K562 (cell line): Measurements from ENCODE around the gene RAD23B. TPM values are rescaled to one million over a fixed set of nuclear protein-coding genes. Genes with fewer than 3 reads are reported as not detected.

ENCODE experiments used
- ATAC-seq: fragments of 200-7000 bp; cut with Tn5 transposase; 3 replicates; pipeline ENCODE4 v1.9.1; 2020; ENCODE audit warnings: moderate library complexity
- BruUV-seq: library from RNA; stranded (reverse); fragments of 400-500 nt; replicated peaks from 2 replicates; lab custom pipeline; 2021; lab: Mats Ljungman, UMichigan
- CTCF ChIA-PET: fragments of 300-600 bp; formaldehyde crosslinking; extraction: SDS; loops from one replicate; lab custom pipeline; 2021; ENCODE audit warnings: low intra/inter-chr PET ratio; lab: Yijun Ruan, JAX
- POLR2A ChIA-PET: fragments of 300-600, 350-650 bp; sonication (Branson Sonifier 250); formaldehyde crosslinking; extraction: SDS; loops from one replicate; lab custom pipeline; 2021; ENCODE audit warnings: antibody characterized with exemption, inconsistent platforms; lab: Yijun Ruan, JAX
- DNase-seq, 4 experiments: peaks; one replicate each; pipeline versions ENCODE4 v3.0.0 to v3.0.0-alpha.2; 2011 to 2018; ENCODE audit warnings: low spot score in 3 of 4, mixed read lengths in 3 of 4; ENCODE audit errors: extremely low read depth in 1 of 4
- FAIRE-seq: peaks from 2 replicates; lab custom pipeline; 2011; peaks lifted over from hg19 to GRCh38; lab: Jason Lieb, UNC
- H2AFZ ChIP-seq: 2 replicates; pipeline ENCODE4 v1.6.0; 2011; ENCODE audit warnings: low read depth, low read length, control low read depth, inconsistent platforms
- H3K27ac ChIP-seq: fragments of 200-600 bp; 3 replicates; pipeline ENCODE4 v1.8.0; 2011; ENCODE audit warnings: low read depth, mild to moderate bottlenecking, control low read depth, inconsistent platforms, low read length, moderate library complexity, mixed read lengths; ENCODE audit errors: extremely low read depth
- H3K27me3 ChIP-seq, 2 experiments: fragments of 300-600 bp in 1 of 2; 2 replicates in 1 of 2; 3 replicates in 1 of 2; pipeline versions ENCODE4 v1.6.0 to v1.8.0; 2011; ENCODE audit warnings: inconsistent platforms in 2 of 2, low read length in 2 of 2, mild to moderate bottlenecking in 1 of 2, mixed read lengths in 1 of 2, moderate library complexity in 1 of 2; ENCODE audit not compliant: control insufficient read depth in 2 of 2, insufficient read depth in 2 of 2
- H3K36me3 ChIP-seq: fragments of 300-600 bp; 3 replicates; pipeline ENCODE4 v1.8.0; 2011; ENCODE audit warnings: mild to moderate bottlenecking, low read length, inconsistent platforms; ENCODE audit not compliant: control insufficient read depth, insufficient read depth
- H3K4me1 ChIP-seq, 2 experiments: fragments of 200-600 bp in 1 of 2; replicated peaks in 1 of 2; 2 replicates in 1 of 2; 3 replicates in 1 of 2; pipeline versions ENCODE4 v1.5.1 to v1.8.0; 2011; ENCODE audit warnings: inconsistent platforms in 2 of 2, low read length in 2 of 2, mild to moderate bottlenecking in 1 of 2, mixed read lengths in 1 of 2, moderate library complexity in 1 of 2; ENCODE audit not compliant: control insufficient read depth in 2 of 2, insufficient read depth in 2 of 2
- H3K4me2 ChIP-seq: 2 replicates; pipeline ENCODE4 v1.6.1; 2011; ENCODE audit warnings: low read length, control low read depth, inconsistent platforms, mixed read lengths; ENCODE audit not compliant: insufficient read depth
- H3K4me3 ChIP-seq: fragments of 200-600 bp; sonication (generic), shearing (Covaris generic); 2 replicates; pipeline ENCODE4 v1.5.1; 2016; ENCODE audit warnings: control low read depth, inconsistent platforms
- H3K79me2 ChIP-seq: fragments of 200-600 bp; 3 replicates; pipeline ENCODE4 v1.8.0; 2011; ENCODE audit warnings: low read length, inconsistent platforms; ENCODE audit not compliant: control insufficient read depth, insufficient read depth
- H3K9ac ChIP-seq, 2 experiments: 2 replicates each; pipeline versions ENCODE4 v1.6.0 to v1.6.1; 2011; ENCODE audit warnings: low read depth in 2 of 2, low read length in 2 of 2, control low read depth in 1 of 2, inconsistent platforms in 1 of 2, mild to moderate bottlenecking in 1 of 2, mixed read lengths in 1 of 2; ENCODE audit not compliant: insufficient read depth in 1 of 2
- H3K9me1 ChIP-seq: one replicate; pipeline ENCODE4 v1.6.0; 2011; ENCODE audit warnings: inconsistent platforms, mild to moderate bottlenecking, low read length, moderate library complexity; ENCODE audit not compliant: control insufficient read depth, insufficient read depth
- H3K9me3 ChIP-seq: replicated peaks from 2 replicates; pipeline ENCODE4 v1.5.1; 2011; ENCODE audit warnings: low read depth, low read length, inconsistent platforms; ENCODE audit not compliant: control insufficient read depth, insufficient read depth
- H4K20me1 ChIP-seq: replicated peaks from 2 replicates; pipeline ENCODE4 v1.6.1; 2011; ENCODE audit warnings: low read length, inconsistent platforms, mixed read lengths; ENCODE audit not compliant: control insufficient read depth, insufficient read depth
- HMBOX1 ChIP-seq: sonication (generic); IDR thresholded peaks from 2 replicates; pipeline ENCODE4 v1.6.1; 2016
- HMGN3 ChIP-seq: IDR thresholded peaks from 2 replicates; pipeline ENCODE4 v1.6.1; 2011; ENCODE audit warnings: borderline replicate concordance, low read depth, mild to moderate bottlenecking, mixed read lengths, low read length; ENCODE audit not compliant: insufficient read length; ENCODE audit errors: extremely low read depth
- KDM4B ChIP-seq, 2 experiments: fragments of 450-650 bp in 1 of 2; sonication (generic) in 1 of 2; IDR thresholded peaks; 2 replicates each; pipeline ENCODE4 v1.6.1; 2016 to 2017; ENCODE audit warnings: borderline replicate concordance in 2 of 2, antibody characterized with exemption in 1 of 2, low read depth in 1 of 2, mild to moderate bottlenecking in 1 of 2
- NEUROD1 ChIP-seq: fragments of 150-350 bp; IDR thresholded peaks from 2 replicates; pipeline ENCODE4 v1.6.1; 2014; ENCODE audit warnings: borderline replicate concordance, low read length, low read depth; ENCODE audit not compliant: partially characterized antibody
- SMARCA5 ChIP-seq: fragments of 450-650 bp; IDR thresholded peaks from 2 replicates; pipeline ENCODE4 v1.6.1; 2016
- SMARCE1 ChIP-seq: fragments of 450-650 bp; IDR thresholded peaks from 2 replicates; pipeline ENCODE4 v1.7.1; 2016; ENCODE audit warnings: mild to moderate bottlenecking
- TAL1 ChIP-seq: fragments of 450-650 bp; IDR thresholded peaks from 2 replicates; pipeline ENCODE4 v1.6.1; 2016; ENCODE audit warnings: mild to moderate bottlenecking
- TEAD4 ChIP-seq, 2 experiments: sonication (generic) in 1 of 2; formaldehyde crosslinking in 1 of 2; IDR thresholded peaks; 2 replicates each; pipeline versions ENCODE4 v1.6.1 to v1.8.0; 2012 to 2022; ENCODE audit warnings: borderline replicate concordance in 1 of 2, inconsistent platforms in 1 of 2, low read length in 1 of 2, mild to moderate bottlenecking in 1 of 2, missing genetic modification reagents in 1 of 2
- TRIM28 ChIP-seq: fragments of 450-650 bp; IDR thresholded peaks from 2 replicates; pipeline ENCODE4 v1.6.1; 2017
- ZC3H11A ChIP-seq: IDR thresholded peaks from 2 replicates; pipeline ENCODE4 v1.6.1; 2012; ENCODE audit warnings: low read depth, low read length, improper control_type of control experiment
- ZKSCAN8 ChIP-seq: fragments of 200-800 bp; sonication (Bioruptor generic); IDR thresholded peaks from 2 replicates; pipeline ENCODE4 v1.6.1; 2016; ENCODE audit warnings: missing genetic modification characterization, missing compliant biosample characterization
- ZNF589 ChIP-seq: fragments of 200-800 bp; sonication (Bioruptor generic); IDR thresholded peaks from 2 replicates; pipeline ENCODE4 v1.6.1; 2016; ENCODE audit warnings: low read depth, missing genetic modification characterization, missing compliant biosample characterization
- WGBS: fragments of 100-300 bp; shearing (Covaris generic); methylation state at CpG from one replicate; pipeline ENCODE4 v1.1.6; 2016; ENCODE audit warnings: low coverage, mixed read lengths; ENCODE audit not compliant: insufficient coverage; ENCODE audit errors: missing lambda C conversion rate; 5-methylcytosine and 5-hydroxymethylcytosine counted together
- in situ Hi-C: fragments of 300-500 bp; cut with MboI; formaldehyde crosslinking; loops from 4 replicates; pipeline ENCODE4 v1.15.0; 2018; ENCODE audit warnings: inconsistent platforms, mixed read lengths
- intact Hi-C: fragments of 100-400 bp; cut with micrococcal nuclease; formaldehyde crosslinking; loops from 2 replicates; pipeline ENCODE4 v1.14.2; 2022
- polyA plus RNA-seq, 8 experiments: library from polyadenylated mRNA; depleted of rRNA in 4 of 8; stranded (reverse) in 5 of 8; unstranded in 3 of 8; fragments of >200 nt; fragmentation: Nextera tagmentation in 2 of 8; fragmentation: Illumina TruSeq in 1 of 8; extraction: Ambion mirVana in 2 of 8; extraction: Trizol in 1 of 8; gene quantifications; 2 replicates each; pipeline versions ENCODE4 v1.2.1 to v1.2.3, GENCODE V29; 2011 to 2014; ENCODE audit warnings: inconsistent platforms in 1 of 8, missing spikeins in 1 of 8
- total RNA-seq, 7 experiments: library from RNA; depleted of rRNA in 6 of 7; stranded (reverse); fragments of >200 nt in 6 of 7; fragmentation: Illumina TruSeq in 2 of 7; extraction: Trizol in 2 of 7; gene quantifications; 2 replicates each; pipeline versions ENCODE4 v1.2.1 to v1.2.3, GENCODE V29; 2011 to 2021; ENCODE audit warnings: low replicate concordance in 1 of 7
- TF ChIP-seq, protein P1 (sequence below), 2 experiments: fragments of 450-650 bp; IDR thresholded peaks; 2 replicates each; pipeline ENCODE4 v1.6.1; 2018; ENCODE audit warnings: mild to moderate bottlenecking in 2 of 2, low read depth in 1 of 2; ENCODE audit not compliant: partially characterized antibody in 2 of 2

RAD23B gene
- total and polyA plus RNA-seq, 9 of the 15 experiments (the other 6 are each of a cell fraction or from before 2014, with no cell fraction given) = 14.5 to 184 (median 114) TPM

DNA sequence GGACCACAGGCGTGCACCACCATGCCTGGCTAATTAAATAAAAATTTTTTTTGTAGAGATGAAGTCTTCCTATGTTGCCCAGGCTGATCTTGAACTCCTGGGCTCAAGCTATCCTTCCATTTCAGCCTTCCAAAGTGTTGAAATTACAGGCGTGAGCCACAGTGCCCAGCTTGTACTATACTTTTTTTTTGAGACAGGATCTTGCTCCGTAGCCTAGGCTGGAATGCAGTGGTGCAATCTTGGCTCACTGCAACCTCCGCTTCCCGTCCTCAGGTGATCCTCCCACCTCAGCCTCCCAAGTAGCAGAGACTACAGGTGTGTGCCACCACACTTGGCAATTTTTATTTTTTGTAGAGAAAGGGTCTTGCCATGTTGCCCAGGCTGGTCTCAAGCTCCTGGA is 5.3 kb upstream of the RAD23B start (continued):
- TF ChIP-seq NEUROD1 (no peak), KDM4B (IDR thresholded peaks at IDR 0.05; ENCODE audit: borderline replicate concordance in 2 of 2, low read depth in 1 of 2) (no peak), SMARCE1 (no peak), ZC3H11A (no peak), TRIM28 (no peak)

DNA sequence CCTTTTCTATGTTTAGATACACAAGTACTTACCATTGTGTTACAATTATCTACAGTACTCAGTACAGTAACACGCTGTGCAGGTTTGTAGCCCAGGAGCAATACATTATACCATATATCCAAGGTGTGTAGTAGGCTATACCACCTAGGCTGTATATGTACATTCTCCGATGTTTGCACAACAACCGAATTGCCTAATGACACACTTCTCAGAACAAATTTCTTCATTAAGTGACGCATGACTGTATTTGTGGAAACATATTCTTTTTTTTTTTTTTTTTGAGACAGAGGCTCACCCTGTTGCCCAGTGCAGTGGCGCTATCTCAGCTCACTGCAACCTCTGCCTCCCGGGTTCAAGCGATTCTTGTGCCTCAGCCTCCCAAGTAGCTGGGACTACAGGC is 4.0 kb upstream of the RAD23B start:
- no peak for FAIRE-seq
- CTCF ChIA-PET = no interaction called here
- peaks cover 3% of the 10 kb centered on the region; the same call in 1 of the 2 replicates for H4K20me1 ChIP-seq
- DNase-seq = no peak
- peaks cover 0 to 15% of the 10 kb centered on the region in 2 experiments; a peak in 3 of 5 replicates for H3K4me1 ChIP-seq
- no peak overlapping the region for H3K27ac ChIP-seq
- H3K4me3 ChIP-seq = no peak overlapping the region
- POLR2A ChIA-PET = interaction anchor here (0.7 kb wide), 1 partner anchor 173 kb away, joined by 3 read pairs; no protein-coding TSS in a partner anchor
- no TSS peak for BruUV-seq
- peaks cover 14% of the 10 kb centered on the region for H3K79me2 ChIP-seq
- peaks cover 0 to 11% of the 10 kb centered on the region in 2 experiments; a peak in 4 of 5 replicates for H3K27me3 ChIP-seq
- H3K9me1 ChIP-seq = no peaks in the 10 kb centered on the region
- in situ Hi-C loops = no loop called here
- WGBS = 74% methylated on average over 7 of the region's 7 CpGs
- 0 out of 3 replicates have a peak, but pooled peaks cover under 1% of the 10 kb centered on the region for H3K36me3 ChIP-seq
- no peak overlapping the region for H3K9ac ChIP-seq
- intact Hi-C loops = no loop called here
- ATAC-seq = no peak
- no peaks in the 10 kb centered on the region for H3K9me3 ChIP-seq
- no peak overlapping the region for H3K4me2 ChIP-seq
- TF ChIP-seq ZKSCAN8 (CRISPR knock-in tag) (no peak), HMBOX1 (no peak), TAL1 (no peak), SMARCA5 (no peak), HMGN3 (no peak), ZNF589 (CRISPR knock-in tag) (no peak), TEAD4 (IDR thresholded peaks at IDR 0.05; ENCODE audit: low read length) (no peak), TEAD4 (CRISPR knock-in tag; IDR thresholded peaks at IDR 0.05; ENCODE audit: borderline replicate concordance) (no peak)
- TF ChIP-seq, protein P1, sequence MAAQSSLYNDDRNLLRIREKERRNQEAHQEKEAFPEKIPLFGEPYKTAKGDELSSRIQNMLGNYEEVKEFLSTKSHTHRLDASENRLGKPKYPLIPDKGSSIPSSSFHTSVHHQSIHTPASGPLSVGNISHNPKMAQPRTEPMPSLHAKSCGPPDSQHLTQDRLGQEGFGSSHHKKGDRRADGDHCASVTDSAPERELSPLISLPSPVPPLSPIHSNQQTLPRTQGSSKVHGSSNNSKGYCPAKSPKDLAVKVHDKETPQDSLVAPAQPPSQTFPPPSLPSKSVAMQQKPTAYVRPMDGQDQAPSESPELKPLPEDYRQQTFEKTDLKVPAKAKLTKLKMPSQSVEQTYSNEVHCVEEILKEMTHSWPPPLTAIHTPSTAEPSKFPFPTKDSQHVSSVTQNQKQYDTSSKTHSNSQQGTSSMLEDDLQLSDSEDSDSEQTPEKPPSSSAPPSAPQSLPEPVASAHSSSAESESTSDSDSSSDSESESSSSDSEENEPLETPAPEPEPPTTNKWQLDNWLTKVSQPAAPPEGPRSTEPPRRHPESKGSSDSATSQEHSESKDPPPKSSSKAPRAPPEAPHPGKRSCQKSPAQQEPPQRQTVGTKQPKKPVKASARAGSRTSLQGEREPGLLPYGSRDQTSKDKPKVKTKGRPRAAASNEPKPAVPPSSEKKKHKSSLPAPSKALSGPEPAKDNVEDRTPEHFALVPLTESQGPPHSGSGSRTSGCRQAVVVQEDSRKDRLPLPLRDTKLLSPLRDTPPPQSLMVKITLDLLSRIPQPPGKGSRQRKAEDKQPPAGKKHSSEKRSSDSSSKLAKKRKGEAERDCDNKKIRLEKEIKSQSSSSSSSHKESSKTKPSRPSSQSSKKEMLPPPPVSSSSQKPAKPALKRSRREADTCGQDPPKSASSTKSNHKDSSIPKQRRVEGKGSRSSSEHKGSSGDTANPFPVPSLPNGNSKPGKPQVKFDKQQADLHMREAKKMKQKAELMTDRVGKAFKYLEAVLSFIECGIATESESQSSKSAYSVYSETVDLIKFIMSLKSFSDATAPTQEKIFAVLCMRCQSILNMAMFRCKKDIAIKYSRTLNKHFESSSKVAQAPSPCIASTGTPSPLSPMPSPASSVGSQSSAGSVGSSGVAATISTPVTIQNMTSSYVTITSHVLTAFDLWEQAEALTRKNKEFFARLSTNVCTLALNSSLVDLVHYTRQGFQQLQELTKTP (IDR thresholded peaks at IDR 0.05; ENCODE audit: low read depth in 1 of 2, partially characterized antibody in 2 of 2) = no peak
- H2AFZ ChIP-seq = no peak overlapping the region
